Middle frontal gyrus (tissue), 1 donor: Measurements from ENCODE around the gene PITPNM3.

Experiments used
- DNase-seq: peaks from one replicate; pipeline ENCODE4 v3.0.0-alpha.2; 2015; ENCODE audit warnings: low spot score; ENCODE audit errors: extremely low spot score

Gene PITPNM3

GRCh38 chr17:6526362-6527152, 29.8 kb downstream of the PITPNM3 start:
- DNase-seq: no peak

- DNase-seq: no peak
Measured at GRCh38 chr17:6525731-6526130, 30.6 kb downstream of the PITPNM3 start.

DNA sequence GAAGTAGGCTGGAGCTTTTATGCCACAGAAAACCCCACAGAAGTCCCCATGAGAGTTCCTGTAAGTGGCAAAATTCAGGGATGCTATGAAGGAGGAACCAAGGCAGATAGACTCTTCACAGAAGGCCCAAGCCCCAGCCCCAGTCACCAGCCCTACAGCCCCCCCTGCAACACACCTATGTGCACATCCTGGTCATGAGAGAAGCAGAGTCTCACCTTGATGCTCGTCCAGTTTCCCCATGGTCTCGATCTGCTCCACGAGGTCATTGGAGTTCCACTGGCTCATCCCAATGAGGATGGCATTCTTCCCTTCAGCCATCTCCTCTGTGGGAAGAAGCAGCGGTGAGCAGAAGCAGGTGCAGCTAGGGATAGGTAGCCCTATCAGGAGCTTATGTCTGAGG, 31.2 kb downstream of the PITPNM3 start:
- DNase-seq: no peak

GRCh38 chr17:6524520-6524919, 31.8 kb downstream of the PITPNM3 start:
- DNase-seq: no peak

GRCh38 chr17:6523809-6524355, 32.5 kb downstream of the PITPNM3 start:
- no peak for DNase-seq

DNA sequence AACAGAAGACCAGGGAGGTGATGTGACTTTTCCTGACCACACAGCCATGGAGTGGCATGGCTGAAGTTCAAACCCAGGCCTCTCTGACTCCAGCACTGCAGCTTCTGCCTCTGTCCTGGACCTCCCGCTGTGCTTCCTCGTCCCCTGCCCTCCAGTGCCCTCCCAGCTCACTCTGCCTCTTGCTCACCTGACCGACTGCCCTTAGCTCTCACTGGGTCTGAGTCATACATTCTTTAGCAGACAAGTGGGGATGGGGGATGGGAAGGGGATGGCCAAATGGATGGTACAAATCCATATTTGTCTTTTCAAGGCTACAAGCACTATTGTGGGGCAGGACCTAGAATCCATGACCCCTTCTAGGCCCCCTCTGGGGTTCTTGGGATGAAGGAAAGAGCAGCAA, 33.0 kb downstream of the PITPNM3 start:
- no peak for DNase-seq

DNA sequence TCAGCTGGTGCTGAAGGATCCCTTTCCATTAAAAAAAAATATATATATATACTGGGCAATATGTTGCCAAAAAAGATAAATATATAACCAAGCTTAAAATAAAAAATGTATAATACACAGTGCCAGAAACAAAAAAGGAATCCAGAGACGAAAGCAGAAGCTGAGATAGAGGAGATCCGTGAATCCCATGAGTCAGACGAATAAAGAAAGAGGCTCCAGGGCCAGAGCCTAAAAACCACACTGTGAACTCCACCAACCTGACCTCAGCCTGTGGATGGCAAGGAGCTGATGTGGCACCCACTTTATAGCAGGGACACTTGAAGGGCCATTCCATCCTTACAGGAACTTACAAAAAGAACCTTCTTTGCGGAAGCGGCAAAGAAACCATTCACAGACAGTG, 34.8 kb downstream of the PITPNM3 start:
- DNase-seq: no peak

DNA sequence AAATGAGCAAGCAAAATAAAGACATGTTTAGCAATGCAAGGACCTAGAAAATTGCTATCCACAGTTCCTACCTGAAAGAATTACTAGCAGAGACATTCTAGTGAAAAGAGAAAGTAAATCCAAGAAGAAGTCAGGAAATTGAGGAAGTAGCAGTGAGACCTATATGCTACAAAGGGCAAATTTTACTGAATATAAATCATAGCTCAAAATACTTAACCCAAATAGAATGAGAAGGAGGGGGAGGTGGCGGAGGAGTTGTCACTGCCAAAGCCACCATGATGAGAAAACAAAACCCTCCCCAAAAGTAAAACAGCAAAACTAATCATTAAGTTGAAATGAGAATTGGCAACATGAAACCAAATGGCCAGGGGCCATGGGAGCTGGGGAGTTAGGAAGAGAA, 39.3 kb downstream of the PITPNM3 start:
- DNase-seq: no peak

GRCh38 chr17:6514371-6514770, 42.0 kb downstream of the PITPNM3 start:
- peak; percentile 48 for DNase-seq

DNA sequence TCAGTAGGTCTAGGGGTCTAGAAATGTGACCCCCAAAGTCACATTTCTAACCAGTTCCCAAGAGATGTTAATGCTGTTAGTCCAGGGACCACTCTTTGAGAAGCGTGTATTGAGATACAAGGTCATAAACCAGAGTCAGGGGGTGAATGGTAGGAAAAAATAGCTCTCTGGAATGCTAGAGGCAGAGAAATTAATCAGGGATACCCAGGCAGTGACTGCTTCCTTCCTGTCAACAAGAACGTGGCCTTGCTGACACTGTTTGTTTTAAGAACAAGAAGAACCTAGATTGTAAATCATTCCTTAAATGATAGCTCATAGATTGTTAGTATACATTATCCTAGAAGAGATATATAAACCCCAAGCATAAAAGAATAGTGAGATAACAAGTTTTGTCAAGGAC, 43.8 kb downstream of the PITPNM3 start:
- DNase-seq: no peak

- DNase-seq: no peak
Measured at GRCh38 chr17:6510321-6510977, 45.9 kb downstream of the PITPNM3 start.

DNA sequence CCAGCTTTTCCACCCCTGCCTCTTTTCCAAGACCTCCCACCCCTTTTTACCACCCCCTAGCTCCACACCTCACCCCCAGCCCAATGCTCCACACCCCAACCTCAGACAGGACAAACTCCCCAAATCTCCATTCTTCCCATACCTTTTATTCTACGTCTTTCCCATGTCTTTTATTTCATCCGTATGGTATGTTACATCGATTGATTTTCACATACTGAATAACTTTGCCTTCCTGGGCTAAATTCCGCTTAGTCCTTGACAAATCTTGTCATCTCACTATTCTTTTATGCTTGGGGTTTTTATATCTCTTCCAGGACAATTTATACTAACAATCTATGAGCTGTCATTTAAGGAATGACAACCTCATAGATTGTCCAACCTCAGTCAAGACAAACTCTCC, 46.4 kb downstream of the PITPNM3 start:
- no peak for DNase-seq

DNA sequence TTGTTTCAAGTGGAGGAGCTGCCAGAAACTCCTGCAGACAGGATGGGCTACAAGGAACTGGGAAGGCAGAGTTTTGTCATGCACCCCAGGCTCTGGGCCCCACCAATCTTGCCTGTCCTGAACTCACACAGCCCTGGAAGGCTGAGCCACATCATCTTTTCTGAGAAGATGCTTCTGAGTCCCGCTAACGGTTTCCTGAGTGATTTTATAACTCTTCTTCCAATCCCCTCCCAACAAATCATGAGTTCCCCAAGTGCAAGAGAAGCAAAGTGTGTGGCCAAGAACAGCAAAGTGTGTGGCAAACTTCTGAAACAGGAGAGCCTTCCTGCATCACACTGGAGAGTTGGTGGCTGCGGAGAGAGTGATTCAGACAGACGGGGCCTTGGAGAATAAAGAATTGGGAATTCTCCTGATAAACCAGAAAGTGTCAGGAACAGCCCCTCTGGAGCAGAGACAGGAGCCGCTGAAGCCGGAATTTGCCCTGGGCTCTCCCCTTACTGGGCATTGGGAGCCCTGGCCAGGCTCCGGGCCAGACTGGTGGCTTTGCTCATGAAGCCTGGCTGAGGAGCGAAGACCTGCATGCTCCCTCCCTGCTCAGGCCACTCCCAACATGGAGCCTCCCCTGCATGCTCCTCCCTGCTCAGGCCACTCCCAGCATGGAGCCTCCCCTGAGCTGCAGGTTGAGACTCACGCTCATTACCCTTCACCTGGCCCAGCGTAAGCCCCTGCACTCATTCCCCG, 47.2 kb downstream of the PITPNM3 start:
- no peak for DNase-seq

GRCh38 chr17:6508519-6509030, 47.8 kb downstream of the PITPNM3 start:
- DNase-seq: no peak

GRCh38 chr17:6508016-6508415, 48.3 kb downstream of the PITPNM3 start:
- no peak for DNase-seq

GRCh38 chr17:6507535-6507934, 48.8 kb downstream of the PITPNM3 start:
- no peak for DNase-seq

- no peak for DNase-seq
Measured at GRCh38 chr17:6506679-6507231, 49.6 kb downstream of the PITPNM3 start.

DNA sequence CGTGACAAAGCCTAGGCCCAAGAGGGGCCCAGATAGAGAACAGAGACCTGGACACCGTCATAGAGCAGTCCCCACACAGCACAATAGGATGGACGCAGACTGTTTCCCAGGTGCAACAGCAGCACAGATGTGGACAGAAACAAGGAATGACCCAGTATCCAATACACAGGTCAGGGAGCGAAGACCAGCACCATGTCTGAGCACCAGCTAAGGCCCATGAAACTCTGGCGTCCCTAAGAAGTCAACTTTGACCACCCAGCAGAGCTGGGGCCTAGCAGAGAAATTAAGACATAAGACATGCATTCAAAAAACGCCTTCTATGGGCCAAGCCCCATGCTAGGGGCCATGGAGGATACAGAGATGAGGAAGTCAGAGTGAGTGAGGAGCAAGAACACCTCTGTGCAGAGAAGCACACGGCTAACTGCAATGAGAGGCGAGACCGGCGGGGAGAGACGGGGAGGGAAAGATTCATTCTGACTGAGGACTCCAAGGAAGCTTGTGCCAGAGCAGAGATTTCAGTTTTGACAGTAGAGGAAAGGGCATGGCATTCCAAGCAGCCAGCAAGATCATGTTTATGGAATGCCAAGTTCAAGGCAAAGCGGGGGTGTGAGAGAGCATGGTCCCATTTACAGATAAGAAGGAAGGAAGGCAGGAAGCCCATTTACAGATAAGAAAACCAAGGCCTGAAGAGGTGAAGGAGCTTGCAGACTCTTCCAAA, 50.8 kb downstream of the PITPNM3 start:
- no peak for DNase-seq

DNA sequence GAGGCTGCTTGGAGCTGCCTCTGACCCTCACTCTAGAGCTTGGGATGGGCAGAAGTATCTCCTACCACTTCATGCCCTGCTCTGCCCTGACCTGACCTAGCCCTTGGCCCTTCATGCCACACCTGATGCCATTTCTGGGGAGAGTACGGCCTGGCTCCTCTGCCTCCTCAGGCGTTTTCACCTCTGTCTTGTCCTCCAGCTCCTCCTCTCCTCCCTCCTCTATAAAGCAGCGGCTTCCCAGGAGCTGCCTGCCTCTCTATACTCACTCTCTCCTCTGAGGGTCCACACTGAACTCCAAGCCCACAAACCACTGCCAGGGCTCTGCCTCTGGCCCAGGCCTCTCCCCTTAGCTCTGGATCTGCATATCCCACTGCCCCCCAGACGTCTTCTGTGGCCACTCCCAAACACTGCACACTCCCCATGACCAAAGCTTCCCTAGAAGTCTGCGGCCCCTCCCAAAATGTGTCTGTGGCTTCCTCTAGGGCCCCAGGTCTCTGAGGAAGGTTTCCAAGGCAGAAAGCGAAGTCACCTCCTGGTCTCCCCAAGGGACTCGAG, 52.6 kb downstream of the PITPNM3 start:
- no peak for DNase-seq

DNA sequence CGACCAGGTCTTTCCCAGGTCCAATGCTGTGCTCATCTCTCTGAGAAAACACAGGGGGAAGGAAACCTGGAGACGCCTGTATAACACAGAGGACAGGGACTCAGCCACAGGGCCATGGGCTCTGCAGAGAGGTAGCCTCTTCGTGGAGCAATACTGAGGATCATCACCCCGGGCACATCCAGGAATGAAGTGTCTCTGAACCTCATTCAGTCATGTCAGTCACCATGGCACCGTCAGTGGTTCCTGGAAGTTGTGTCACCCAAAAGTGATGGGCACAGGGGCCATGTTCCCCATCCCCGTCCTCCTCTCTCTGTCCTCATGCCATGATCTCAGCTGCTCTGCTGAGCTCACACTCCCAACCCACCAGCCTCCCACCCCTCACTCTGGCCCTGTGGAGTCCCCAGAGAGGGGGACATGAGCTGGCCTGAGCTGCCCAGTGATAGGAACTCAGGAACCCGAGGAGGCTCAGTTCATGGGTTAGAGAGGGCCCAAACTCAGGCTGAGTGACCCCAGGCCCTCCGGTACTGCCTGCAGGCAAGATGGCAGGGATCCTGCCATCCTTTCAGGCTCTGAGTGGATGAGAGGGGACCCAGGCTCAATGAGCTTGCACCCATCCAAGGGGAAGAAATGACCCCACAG, 53.4 kb downstream of the PITPNM3 start:
- no peak for DNase-seq
